HG02938 (cell line): ENCODE data around the gene CFAP46.
"Not testable (repeated sequence)": the region's sequence is repeated elsewhere in the genome, so short reads cannot be mapped to it uniquely, and the experiment has no call there.

Experiments
- ATAC-seq: cut with Tn5 transposase; IDR thresholded peaks from one replicate; pipeline ENCODE4 v1.9.1; 2021; ENCODE audit warnings: mild to moderate bottlenecking, moderate library complexity; ENCODE audit not compliant: unreplicated experiment

CFAP46 gene

DNA sequence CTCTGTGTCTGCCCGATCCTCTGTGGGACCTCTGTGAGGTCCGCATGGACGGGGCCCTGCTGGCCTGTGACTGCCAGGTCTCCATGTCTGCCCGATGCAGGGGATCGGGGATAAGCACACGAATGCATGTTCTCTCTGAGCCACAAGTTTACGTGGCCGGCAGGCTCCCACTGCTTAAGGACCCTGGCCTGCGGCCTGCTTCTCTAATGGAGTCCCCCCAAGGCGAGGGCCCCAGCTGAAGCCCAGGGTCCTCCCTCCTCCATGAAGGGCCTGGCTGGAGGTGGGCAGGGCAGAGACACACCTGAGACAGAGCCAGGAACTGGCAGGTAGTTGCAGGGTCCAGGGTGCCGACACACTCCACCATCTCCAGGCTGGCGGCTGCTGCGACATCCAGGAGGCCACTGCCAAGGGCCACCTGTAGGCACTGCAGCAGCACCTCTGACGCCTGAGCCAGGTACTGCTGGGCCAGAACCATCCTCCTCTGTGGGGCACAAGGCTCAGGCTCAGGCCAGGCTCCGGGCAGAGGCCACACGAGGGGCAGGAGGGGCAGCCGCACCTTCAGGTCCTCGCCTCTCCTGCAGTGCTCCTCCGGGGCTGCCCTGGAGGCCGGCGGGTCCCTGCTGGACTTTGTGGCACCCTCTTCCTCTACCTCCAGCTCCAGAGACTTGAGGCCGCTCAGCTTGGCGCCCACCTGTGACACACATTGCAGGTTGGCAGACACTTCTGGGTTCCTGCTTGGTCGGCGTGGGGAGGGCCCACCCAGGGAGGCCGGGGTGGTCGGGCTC, 95.5 kb downstream of the CFAP46 start:
- ATAC-seq = no peak

DNA sequence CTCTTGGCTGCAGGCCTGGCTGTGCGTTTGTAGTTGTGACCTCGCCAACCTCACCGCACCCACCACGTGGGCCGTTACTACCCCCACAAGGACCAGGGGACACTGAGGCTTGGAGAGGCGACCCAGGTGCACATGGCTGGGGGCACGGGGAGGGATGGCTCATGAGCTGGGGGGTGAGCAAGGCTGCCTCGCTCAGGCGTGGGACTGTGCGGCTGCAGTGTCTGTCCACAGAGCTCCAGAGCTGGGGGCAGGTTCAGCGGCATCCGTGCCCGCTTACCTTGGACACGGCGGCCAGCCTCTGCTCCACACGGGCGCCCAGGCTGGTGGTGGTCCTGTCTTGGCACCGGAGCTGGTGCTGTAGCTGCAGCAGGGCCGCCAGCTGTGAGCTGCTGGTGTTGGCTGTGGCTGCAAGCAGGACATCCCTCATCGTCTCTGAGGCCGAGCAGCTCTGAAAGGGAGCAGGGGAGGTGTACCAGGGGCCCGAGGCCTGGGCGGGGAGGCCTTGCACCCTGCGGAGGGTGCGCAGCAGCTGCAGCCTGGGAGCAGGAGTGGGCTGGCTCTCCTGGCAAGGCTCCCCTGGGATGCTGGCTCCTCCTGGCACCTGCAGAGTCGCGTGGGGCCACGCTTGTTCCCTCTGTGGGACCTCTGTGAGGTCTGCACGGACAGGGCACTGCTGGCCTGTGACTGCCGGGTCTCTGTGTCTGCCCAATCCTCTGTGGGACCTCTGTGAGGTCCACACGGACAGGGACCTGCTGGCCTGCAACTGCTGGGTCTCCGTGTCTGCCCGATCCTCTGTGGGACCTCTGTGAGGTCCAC, 96.4 kb downstream of the CFAP46 start:
- no peak for ATAC-seq

DNA sequence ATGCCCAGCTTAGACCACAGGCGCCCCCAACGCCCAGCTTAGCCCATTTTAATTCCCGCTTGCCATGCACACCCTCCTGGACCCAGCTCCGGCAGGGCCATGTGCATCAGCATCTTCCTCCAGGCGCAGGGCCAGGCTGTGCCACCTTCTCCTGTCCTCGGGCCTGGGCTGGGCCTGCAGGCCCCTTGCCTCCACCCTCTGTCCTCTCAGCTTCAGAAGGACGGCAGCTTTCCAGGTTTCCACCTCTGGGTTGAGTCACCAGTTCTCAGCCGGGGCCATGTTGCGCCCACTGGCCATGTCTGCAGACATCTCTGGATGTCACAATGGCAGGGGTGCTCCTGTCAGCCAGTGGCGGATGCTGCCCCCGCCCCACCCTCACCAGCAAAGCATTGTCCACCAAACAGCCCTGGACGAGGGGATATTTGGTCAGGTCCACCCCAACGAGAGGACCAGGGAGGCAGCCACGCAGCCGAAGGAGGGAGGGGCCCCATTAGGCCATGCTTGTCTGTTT, 97.3 kb downstream of the CFAP46 start:
- ATAC-seq = no peak

DNA sequence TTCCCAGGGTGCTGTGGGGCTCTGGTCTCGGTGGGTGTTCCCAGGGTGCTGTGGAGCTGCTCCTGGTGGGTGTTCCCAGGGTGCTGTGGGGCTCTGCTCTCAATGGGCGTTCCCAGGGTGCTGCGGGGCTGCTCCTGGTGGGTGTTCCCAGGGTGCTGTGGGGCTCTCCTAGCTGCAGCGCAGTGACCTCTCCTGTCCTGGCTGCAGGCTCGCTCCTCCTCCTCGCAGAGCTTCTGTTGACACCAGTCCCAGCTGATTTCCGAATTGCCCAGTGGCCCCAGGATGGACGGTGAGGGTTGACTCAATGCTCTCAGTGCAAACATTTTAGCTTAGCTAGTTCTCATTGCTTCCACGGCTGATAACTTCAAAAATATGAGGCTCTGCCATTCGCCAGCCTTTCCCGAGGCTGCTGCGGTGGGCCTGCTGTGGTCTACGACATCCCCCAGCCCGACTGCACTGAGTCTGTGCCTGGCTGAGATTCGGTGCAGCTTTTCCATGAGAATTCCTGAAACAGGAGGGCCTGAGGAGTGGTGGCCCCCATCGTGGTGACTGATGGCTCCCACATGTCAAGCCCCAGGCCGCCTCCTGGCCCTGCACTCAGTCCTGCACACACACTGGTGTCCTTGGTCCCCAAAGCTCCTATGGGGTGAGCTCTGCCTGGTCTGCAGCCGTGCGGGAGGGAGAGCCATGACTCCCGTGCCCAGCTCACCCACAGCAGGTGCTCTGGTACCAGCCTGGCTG, 98.1 kb downstream of the CFAP46 start:
- ATAC-seq = no peak

DNA sequence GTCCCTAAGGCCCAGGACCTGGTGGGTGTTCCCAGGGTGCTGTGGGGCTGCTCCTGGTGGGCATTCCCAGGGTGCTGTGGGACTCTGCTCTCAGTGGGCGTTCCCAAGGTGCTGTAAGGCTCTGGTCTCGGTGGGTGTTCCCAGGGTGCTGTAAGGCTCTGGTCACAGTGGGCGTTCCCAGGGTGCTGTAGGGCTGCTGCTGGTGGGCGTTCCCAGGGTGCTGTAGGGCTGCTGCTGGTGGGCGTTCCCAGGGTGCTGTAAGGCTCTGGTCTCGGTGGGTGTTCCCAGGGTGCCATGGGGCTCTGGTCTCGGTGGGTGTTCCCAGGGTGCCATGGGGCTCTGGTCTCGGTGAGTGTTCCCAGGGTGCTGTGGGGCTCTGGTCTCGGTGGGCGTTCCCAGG, 99.1 kb downstream of the CFAP46 start:
- ATAC-seq = not testable (repeated sequence)

DNA sequence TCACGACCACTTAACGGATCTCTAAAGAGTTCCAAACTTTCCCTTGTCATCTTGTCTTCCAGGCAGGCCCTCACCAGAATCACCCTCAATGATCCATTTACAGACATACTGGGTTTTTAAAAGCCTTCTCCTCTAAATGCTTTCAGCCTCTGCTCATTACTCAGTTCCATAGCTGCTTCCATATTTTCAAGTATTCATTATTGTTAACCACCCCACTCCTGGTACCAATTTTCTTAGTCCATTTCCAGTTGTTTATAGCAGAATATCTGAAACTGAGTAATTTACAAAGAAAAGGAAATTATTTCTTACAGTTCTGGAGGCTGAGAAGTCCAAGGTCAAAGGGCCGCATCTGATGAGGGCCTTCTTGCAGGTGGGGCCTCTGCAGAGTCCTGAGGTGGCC, 100.0 kb downstream of the CFAP46 start:
- ATAC-seq = no peak

DNA sequence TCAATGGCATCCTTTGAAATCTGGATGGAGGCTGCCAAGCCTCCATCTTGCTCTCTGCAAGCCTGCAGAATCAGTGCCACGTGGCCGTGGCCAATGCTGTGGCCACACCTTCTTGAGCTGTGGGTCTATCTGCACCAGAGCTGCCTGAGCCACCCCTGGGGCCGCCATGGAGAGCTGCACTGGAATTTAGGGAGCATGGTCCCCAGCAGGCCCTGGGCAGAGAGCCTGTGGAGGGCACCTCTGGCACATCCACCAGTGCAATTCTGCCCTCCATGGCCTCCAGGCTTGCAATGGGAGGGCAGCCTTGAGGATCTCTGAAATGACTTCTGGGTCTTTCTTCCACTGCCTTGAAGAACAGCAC, 100.8 kb downstream of the CFAP46 start:
- ATAC-seq = no peak

DNA sequence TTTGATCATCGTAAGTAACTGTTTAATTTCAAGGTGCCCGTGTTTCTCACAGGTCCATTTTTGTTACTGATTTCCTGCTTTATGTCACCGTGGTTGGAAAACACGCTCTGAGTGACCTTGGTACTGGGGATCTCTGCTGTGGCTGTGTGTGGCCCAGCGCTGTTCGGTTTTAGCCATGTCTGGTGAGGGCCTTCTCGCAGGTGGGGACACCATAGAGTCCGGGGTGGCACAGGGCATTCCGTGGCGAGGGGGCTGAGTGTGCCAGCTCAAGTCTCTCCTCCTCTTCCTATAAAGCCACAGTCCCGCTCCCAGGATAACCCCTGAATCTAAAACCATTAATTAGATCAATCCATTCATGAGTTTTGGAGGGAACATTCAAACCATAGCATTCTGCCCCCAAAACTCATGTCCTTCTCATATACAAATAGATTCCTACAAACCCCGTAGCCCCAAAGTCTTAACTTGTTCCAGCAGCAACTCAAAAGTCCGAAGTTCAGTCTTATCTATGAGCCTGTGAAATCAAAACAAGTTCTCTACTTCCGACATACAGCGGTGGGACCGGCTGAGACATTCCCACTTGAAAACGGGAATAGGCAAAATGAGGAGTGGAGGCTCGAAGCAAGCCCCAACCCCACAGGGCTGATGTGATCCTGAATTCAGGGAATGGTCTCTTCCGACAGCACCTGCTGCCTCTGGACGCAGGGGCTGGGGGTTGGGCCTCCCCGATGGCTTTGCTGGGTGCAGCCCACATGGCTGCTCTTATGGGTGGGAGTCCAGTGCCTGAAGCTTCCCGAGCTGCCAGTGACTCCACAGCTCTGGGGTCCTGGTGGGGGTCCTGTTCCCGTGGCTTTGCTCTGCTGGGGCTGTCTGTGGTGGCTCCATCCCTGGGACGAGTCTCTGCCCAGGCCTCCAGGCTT, 101.4 kb downstream of the CFAP46 start:
- ATAC-seq = no peak

DNA sequence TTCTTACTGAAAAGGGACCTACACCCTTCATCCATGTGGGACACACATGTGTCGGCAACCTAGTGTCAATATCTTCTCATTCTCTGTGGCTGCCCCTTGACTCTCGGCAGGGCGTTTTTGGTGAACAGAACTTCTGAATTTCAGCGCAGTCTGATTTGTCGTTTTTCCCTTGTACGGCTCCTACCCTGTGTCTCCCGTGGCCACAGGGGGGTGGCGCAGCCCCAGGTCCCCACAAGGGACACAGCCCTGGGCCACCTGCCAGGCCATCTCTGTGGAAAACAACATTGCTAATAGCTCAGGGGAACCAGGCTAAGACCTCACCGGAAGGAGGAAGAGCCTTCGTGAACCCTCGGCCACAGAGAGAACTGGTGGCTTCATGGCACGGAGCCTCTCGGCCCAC, 103.3 kb downstream of the CFAP46 start:
- ATAC-seq = no peak

DNA sequence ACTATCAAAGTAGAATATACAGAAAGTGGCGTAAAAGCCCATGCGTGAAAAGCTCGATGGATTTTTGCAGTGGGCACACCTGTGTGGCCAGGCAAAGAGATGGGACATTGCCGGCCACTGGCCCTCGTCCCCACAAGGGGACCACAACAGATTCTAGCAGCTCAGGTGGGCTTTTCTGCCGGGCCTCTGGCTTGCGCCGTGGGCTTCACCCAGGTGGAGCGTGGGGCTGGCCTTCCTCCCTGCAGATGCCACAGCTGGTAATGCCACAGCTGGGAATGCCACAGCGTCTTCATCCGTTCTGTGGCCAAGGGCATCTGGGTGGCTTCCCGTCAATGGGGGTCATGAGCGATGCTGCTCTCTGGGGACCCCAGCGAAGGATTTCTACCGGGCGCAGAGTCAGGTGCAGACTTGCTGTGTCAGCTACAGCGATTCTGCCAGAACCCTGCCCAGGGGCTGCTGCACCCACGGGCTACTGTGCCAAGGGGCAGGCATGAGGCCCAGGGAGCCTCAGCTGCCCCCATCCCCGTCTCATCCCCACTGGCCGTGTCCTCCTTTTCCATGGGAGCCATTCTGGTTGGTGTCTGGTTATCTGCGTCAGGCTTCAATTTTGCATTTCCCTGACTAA, 103.9 kb downstream of the CFAP46 start:
- no peak for ATAC-seq

DNA sequence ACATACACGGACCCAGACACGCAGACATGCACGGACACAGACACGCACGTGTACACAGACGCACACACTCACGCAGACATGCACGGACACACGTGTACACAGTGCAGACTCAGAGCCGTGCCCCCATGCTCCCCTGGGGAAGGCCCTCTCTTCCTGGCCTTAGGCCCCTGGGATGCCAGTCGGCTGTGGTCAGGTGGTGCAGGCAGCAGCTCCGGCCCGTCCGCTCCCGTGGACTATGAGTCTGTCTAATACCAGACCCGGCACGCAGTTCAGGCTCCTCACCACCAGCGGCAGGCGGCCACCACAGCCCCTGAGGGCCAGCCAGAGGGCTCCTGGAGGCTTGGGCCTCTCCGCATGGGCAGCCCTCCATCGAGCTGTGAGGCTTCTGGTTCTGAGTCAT, 104.5 kb downstream of the CFAP46 start:
- ATAC-seq = no peak

DNA sequence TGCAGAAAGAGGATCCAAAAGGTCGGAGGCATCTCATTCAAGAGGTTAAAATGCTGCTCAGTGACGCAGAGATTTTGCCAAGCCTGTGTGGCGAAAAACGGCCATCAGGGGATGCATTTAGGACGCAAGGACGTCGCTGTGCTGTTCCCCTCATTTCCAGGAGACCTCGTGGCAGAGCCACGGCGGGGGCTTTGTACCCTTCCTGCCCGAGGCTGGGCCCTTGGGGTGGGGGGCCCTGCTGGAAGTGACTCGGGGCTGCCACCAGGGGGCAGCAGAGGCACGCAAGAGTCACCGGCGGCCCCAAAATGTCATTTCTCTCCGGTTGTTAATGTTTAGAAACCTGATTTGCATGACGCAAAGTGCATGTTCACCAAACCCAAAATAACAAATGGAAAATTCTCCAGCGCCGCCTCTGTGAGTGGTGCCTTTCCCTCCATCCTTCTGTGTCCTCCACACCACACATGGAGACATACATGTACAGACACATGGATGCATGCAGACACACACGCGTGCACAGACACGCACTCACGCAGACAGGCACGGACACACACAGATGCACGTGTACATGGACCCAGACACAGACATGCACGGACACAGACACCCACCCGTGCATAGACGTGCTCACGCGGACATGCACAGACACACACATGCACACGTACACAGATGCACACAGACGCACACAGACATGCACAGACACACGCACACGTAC, 105.4 kb downstream of the CFAP46 start:
- no peak for ATAC-seq

DNA sequence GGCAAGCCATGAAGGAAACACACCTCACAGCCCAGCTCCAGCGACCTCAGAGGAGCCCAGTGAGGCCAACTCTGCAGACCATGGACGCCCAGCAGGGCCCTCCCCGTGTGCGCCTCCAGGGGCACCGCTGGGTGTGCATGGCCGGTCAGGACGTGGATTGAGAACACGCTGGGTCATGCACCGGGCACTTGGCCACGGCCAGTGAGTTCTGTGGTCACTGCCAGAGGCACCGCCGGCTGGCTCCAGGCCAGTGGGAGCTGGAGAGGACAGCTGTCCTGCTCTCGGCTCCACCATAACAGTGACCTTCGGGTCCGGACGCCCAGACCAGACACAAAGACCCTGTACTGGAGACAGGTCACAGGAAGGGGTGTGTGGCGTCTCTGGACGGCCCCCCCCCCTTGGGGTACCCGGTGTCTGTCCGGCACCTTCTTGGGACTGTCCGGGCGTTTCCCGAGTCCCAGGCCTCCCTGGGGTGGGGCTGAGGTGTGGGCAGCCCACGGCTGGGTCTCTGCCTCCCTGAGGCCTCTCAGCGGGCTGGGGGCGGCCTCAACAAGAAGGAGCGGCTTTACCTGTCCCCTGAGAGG, 106.0 kb downstream of the CFAP46 start:
- no peak for ATAC-seq

DNA sequence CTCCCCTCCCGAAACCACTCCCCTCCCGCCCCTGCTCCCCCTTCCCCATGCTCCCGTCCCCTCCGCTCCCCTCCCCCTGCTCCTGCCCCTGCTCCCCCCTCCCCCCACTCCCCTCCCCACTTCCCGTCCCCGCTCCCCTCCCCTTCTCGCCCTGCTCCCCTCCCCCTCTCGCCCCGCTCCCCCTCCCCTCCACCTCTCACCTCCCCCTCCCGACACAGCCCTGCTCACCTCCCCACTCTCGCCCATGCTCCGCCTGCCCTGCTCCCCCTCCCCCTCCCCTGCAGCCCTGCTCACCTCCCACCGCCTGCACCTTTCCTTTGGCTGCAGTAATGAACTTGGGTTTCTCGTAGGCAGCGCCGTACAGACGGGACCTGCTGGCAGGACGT, 106.5 kb downstream of the CFAP46 start:
- ATAC-seq = no peak

DNA sequence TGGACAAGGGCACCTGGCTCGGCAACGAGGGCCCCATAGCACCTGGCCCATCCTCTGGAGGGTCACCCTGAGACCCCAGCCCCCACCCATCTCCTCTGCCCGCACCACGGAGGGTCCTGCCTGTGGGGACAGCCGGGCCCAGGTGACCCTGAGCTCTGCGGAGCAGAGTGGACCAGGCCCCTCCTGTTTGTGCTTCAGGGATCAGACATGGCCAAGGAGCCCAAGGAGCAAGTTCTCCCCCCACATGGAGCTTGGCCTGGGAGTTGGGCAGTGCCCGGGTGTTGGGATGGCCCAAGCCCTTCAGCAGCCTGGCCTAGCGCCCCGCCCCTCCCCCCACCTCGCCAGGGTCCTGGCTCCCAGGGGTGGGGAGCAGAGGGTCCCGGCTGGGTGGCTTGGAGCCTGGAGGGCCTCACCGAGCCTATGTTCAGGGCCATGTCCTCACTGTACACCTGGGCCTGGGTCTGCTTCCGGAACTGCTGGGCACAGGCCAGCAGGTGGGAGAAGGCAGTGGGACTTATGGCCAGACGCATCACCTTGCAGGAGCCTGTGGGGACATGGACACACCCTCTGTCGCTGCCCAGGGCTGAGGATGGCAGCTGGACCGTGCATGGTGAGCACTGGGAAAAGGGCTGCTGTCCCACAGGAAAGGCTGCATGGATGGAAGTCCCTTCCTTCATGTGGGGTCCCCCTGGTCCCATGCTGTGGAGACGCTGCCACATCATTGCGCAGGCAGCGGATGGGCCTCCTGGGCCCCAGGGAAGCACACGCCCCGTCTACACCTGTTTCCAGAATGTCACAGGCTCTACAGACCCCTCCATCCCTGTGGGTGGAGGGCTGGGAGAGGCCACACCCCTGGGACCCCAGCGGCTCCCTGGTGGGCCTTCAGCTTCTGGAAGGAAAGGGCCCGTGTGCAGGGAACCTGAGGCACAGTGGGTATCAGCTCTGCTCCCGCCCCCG, 107.2 kb downstream of the CFAP46 start:
- no peak for ATAC-seq

DNA sequence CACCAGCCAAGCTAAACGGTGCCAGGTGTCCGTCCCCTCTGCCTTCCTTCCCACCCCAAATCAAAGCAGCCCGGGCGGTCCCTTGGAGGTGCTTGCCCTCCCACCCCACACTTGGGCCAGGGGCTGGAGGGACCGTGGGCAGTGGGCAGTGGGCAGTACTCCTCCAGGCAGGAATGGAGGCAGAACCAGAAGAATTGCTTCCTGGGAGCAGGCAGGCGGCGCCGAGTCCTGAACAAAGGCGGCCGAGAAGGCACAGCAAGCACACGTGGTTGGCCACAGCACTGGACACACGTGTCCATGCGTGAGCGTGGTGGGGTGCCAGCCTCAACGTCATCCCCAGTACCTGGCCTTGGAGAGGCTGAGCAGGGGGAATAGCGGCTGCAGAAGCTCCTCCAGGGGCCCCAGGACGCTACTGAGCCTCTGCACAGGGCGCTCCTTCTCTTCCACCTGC, 108.0 kb downstream of the CFAP46 start:
- ATAC-seq = no peak

DNA sequence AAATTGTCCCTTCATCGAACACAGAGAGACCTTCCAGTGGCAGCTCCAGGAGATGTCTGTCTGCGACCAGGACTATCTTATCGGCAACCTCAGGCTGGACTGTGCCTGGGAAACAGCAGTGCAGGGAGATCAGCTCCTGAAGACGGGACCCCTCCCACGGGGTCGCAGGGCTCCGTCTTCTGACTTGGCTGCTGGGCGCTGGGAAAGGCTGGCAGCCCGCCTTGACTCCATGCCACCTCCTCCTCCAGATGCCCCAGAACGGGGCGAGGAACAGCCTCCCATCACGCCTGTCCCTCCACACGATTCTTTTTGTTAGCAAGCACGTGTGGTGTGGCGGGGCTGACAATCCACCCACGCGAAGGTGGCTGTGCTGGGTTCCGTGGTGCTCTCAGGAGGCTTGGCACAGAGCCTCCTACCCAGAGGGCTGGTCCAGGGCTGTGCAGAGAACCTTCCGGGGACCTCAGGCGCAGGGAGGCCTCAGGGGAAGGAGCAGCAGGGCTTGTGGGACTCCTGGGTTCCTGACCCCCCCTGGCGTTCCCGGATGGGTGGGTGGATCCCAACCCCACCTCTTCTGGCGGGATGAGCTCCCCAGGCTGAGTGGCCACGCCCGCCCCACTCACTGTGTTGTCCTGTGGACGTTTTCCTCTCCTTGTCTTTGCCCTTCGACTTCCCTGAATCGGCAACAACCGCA, 108.8 kb downstream of the CFAP46 start:
- no peak for ATAC-seq
